Measurements from ENCODE around the gene FN1. TPM values are rescaled to one million over a fixed set of nuclear protein-coding genes. Genes with fewer than 3 reads are reported as not detected.

The FN1 gene
- total RNA-seq, 1 donor from 2014 or later: 717 TPM

DNA sequence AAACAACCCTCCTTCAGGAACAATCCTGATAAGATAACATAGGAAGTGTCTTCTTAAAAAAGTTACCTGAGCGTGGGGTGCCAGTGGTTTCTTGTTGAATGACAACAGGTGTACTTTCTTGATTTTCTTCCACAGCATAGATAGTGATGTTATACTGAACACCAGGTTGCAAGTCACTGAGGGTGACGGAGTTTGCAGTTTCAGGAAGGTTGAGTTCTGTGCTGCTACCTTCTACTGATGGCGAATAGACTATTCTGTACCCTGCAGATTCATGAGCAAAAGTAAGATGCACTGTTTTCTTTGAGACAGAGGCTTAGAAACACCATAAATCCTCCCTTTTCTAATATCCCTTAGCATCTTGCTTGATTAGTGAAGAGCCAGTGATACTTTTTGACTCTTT lies 28.8 kb downstream of the FN1 start:
- DNase-seq: no peak

DNA sequence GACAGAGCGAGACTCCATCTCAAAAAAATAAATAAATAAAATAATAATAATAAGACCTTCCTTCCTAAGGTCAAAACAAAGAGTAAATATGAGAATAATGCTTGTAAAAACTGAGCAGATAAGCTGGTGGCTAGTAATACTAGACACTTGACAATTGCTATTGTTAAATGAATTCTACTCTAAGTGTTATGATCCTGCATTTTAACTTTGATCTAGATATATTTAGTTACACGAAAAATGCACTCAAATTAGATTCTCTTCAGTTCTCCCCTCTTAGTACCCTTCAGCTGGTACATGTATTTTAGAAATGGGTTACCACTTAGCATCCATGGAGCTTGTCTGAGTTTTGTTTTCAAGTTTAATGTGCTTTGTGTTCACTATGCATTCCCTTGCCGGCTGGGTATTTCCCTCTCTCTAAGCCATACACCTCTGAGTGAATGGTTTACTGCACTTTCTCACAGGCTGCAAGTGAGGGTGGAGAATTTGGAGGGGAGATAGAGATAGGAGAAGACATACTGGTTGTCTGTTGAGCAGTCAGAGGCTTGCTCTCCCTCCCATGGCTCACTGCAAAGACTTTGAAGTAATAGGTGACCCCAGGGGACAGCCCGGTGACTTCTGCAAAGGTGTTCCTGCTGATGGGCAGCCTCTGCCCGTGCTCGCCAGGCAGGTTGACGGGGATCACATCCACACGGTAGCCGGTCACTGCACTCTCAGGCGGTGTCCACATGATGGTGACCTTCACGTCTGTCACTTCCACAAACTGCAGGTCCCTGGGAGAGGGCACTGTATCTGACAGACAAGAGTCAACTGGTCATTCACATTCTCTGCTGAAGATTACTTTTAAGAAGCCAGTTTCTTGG lies 29.9 kb downstream of the FN1 start:
- DNase-seq: no peak

DNA sequence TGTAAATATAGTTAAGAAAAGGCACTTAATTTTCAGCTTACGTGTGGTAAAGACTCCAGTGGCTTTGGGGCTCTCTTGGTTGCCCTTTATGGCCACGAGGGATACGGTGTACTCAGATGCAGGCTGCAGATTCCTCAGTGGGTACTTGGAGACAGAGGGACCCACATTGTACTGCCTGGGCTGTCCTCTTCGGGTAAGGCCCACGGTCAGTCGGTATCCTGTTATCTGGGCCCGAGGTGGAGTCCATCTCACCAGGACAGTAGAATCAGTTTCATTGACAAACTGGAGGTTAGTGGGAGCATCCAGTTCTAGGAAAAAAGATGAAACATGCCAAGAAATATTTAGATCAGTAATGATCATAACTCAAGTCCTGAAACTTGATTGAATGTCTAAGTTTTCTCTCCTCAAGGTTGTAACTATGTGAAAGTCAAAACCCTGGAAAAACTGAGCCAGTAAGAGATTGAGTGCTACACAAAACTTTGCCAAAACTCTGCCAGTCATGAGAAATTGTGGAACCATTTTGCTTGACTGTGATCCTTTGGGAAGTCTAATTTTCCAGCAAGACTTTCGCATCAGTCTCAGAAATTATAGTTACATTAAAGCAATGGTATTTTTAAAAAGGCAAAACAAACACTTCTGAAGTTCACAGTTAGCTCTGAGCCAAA lies 31.4 kb downstream of the FN1 start:
- no peak for DNase-seq

DNA sequence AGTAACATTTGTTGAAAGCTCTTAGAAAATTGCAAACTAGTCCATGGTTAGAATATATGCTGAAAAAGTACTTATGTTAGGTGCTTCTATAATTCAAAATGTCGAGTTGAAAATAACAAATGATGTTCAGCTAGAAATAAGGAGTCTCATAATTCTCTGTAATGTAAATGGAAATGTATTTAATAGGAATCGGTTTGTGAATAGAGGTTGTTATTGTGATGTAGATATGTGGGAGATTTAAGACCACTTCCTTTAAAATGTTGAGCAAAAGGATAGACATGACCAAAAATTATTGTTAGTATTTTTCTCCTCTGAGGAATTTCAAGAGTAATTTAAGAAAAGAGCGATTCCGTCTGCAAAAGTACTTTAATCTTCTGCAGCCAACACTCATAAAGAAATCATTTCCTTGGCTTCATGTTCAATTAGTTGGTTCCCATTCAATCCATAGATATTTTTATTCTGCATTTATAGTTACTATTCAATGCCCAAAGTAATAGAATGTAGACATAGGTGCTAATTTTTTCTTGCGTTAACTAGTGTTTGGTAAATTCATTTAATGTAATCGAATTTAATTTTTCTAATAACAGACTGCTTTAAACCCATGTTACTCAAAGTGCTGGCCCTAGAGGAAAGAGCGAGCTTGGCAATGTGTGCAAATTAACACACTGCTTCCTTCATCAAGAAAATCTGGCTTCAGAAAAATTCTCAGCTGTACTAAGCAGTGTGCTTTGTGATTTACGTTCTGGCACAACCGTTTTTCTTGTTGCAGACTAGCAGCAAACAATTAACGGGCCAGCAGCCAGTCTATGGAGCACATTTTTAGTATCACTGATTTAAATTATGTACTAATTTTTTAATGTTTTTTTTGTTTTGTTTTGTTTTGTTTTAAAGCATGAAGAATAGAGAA lies 32.2 kb downstream of the FN1 start:
- no peak for DNase-seq

DNA sequence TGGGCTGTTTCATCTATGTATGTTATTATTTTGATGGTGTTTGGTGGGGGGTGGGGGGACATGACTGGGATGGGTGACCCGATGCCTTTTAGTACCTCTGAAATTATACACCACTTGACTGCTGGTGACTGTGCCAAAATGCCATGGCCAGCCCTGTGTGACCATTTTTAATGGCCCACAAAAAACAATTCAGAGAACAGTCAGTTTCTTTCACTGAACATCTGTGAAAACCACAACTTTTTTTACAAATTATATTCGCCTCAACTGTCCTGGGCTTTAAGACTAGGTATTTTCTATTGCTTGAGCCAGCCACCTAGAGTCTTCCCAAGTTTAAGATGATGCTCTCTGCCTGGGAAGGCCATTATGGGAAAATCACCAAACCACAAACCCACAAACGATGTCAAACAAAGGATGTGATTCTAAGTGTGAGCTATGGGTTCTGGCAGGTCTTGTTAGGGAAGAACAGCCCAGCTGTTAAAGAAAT lies 33.9 kb downstream of the FN1 start:
- peak; percentile 42 for DNase-seq

DNA sequence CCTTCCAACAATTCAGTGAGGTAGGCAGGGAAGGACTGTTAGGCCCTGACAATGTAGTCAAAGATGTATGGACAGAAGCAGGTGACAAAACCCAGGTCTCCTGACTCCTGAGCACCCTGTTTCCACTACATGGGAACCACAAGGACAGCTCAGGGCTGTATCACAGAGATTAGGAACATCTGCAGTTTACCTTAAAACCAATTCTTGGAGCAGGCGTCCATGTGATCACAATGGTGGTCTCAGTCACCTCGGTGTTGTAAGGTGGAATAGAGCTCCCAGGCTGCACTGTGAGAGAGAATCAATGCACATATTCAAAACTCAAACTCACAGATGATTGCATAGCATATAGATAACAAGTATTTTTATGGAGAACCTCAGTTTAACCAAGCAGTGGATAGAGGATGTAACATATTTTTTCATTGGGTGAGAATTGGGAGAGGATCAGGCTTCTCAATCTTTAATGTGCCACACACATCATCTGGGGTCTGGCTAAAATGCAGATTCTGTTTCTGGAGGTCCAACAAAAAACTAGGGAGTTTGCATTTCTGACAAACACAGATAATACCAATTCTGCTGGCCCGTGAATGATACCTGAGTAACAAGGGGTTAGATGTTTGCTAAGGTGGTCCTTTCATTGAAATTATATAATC lies 36.7 kb downstream of the FN1 start:
- DNase-seq: no peak

DNA sequence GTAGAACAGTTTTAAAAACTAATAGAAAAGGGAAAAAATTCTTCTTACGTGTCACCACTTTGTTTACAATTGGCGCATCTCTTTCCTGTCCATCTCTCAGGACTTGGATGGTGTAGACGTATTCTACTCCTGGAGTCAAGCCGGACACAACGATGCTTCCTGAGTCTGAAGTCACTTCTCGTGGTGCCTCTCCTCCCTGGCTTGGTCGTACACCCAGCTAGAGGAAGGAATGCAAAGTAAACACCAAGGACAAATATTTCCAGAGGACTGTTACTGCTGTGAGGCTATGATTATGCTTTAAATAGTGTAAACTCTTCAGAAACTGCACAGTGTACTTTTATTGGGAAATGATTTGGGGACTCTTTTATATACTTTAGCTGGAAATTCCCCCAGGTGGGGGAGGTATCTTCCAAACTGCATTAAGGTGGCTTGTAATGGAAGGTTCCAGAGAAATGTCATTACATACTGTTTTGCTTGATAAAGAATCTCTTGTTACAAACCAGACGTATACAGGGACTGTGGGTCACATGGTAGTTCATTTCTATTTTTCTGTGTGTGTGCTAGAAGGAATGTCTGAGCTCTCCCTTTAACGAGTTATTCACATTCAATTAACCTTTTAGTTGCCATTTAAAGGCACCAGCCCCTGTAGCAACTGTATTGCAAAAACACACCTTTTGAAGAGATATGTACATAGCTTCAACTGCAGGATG lies 38.1 kb downstream of the FN1 start:
- DNase-seq: no peak

DNA sequence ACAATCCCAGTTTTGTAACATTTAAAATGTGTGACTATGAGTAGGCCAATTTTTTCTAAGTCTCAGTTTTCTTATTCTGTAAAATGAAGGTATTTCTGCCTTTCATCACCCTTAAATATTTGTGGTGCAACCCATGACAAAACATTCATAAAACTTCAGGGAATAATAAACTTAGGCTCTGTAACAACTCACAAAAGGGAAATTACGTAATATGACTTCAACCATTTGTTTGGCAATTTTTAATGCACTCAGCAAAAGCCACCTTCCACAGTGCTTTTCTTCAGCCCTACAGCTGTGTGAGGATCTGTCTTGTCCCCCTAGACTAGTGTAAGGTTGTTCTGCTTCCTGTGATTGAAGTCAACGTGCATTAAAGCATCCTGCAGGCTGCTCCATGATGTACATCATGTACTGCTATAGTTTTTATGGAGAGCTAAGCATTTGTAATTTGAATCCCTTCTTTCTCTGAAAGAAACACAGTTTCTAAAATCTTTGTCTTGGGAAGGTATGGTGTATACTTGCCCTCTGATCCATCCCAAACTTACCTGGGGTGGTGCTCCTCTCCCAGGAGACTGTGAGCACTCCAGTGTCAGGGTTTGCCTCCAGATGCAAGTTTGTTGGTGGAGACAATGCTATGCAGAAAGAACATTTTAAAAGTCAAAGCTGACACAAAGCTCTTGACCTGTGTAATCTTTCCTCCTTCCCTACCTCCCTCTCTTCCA lies 39.1 kb downstream of the FN1 start:
- DNase-seq: peak; percentile 15

DNA sequence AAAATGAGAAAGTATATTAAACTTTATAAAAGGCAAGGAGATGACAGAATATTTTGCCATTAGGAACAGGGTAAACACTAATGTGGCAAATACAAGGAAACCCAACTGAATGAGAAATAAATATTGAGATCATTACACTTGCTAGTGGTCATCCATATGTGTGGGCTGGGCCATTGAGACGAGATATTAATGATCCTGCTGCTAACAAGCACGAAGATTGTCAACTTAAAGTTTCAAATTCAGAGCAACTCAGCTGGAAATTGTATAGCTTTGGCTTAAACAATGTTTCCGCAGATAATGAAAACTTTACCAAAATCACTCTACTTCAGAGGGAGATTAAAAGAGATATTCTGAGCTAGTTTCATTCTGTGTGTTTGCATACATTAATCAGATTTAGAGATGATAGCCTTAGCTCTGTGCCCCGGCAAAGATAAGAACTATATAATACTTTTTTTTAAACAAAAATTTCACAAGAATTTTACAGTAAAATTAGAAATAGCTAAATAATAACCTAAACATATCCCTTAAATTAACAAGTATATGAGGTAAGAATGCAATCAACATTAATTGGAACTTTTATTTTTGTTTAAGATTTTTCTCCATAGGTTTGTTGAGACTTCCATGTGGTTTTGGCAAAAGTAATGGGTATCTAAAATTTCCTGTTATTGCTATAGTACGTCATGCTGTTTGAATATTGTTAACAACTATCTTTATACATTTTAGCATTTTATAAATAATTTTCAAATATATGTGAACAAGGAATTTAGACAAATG lies 40.0 kb downstream of the FN1 start:
- no peak for DNase-seq

DNA sequence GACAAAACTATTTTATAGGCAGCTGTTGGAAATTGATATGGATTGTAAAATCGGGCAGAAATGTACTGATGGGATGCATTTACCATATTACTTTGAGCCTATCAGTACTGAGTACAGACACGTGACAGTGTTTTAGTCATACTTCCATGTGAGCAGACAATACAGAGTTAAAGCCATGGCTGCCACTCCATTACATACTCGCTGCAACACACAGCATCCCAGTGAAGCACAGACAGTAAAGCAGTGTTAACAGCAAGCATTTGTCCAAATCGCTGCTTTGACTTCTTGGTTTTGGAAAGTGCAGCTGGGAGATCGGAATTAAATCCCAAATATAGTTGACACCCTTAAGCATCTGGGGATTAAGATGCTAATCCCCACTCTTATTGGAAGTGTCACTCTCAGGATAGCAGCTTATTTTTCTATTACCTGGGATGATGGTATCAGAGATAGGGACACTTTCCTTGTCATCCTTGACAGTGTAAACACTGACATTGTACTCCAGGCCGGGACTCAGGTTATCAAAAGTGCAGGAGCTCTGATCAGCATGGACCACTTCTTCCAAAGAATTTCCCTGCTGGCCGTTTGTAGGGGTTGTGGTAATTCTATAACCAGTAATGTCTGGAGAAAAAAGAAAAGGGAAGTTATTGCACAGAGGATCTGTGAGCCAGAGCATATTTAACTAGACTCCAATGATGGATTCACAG lies 41.6 kb downstream of the FN1 start:
- DNase-seq: no peak

DNA sequence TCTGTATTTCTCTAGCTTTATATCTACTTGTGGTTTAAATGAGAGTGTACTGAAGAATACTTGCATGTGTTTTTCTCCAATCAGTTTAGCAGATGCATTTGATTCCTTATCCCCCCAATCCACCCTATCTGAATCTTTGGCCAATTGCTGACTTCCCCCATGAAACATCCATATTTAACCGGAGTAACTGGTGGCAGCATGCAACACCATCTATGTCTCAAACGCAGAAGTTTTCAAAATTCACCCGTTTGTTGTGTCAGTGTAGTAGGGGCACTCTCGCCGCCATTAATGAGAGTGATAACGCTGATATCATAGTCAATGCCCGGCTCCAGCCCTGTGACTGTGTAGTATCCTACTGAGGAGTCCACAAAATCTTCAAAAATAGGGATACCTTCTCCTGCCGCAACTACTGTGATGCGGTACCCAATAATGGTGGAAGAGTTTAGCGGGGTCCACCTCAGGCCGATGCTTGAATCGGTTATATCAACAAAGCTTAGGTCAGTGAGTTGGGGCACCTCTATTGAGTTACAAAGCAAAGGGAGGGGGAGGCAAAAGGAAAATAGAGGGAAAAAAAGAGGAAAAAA lies 43.1 kb downstream of the FN1 start:
- no peak for DNase-seq

DNA sequence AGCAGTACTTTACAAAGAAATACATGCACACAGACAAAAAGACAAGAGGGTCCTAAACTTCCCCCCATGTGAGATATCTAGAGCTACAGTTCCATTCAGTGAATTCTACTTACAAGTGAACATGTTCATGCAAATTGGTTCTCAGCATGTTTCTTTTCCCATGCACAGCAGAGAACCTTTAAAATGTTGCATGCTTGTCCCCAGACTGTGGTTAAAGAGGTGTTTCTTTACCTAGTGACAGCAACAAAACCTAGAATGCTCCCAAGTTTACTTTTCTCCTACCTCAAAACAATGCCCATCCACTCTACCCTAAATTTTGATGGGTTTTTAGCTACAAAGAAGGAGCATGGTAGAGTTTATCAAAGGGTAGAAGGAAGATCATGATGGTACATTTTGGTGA lies 43.7 kb downstream of the FN1 start:
- DNase-seq: no peak

DNA sequence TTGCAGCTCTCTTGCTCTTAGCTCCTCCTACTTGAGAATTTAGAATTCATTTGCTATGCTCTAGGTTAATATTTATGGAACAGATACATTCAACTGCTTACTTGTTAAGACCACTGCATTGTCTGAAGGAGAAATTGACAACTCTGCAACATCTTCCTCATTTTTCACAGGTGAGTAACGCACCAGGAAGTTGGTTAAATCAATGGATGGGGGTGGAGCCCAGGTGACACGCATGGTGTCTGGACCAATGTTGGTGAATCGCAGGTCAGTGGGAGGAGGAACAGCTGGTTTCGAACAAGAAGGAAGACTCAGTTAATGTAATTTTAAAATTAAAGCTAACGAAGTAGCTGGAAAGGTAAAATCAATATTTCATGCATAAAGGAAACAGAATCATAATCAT lies 44.3 kb downstream of the FN1 start:
- no peak for DNase-seq

DNA sequence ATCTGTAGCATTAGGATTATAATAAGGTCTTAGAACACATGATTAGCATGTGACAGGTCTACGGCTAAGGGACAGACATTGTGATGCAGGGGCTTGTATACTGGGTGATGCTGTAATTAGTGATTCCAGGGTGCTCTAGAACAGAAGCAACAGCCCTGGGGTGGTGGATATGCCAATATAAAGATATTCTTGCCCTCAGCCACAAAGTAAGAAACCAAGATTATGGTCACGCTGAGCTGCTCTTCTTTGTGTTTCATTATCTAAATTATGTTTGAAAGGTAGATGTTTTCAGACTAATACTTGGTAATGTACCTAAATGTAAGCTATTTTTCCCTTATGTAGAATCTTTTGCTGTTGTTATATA lies 45.3 kb downstream of the FN1 start:
- DNase-seq: no peak

DNA sequence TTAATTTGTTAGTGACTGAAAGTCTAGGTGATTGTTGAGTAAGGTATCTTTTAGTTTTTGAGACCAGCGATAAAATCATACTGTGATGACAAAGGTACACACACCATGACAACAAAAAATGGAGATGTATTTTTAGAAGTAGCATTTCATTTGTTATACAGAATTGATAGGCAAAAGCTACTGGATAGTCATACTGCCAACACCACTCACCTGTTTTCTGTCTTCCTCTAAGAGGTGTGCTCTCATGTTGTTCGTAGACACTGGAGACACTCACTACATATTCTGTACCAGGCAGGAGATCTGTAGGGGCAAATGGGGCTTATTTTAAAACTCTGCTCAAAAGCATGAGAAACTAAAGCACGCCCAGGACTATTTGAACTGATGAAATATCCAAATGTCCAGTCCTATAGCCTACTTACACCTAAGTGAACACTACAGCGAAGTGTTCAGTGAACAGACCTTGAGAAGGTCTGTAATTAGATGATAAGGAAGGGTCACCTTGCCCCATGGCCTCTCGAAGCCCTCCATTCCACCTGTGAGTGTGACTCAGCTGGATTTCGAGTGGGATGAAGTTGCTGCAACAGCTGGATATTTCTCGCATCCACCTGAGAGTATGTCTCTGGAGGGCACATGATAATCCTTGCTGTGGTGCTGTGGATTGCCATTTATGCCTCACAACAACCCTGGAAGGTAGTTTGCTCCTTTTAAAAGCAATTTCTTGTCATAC lies 47.7 kb downstream of the FN1 start:
- no peak for DNase-seq

DNA sequence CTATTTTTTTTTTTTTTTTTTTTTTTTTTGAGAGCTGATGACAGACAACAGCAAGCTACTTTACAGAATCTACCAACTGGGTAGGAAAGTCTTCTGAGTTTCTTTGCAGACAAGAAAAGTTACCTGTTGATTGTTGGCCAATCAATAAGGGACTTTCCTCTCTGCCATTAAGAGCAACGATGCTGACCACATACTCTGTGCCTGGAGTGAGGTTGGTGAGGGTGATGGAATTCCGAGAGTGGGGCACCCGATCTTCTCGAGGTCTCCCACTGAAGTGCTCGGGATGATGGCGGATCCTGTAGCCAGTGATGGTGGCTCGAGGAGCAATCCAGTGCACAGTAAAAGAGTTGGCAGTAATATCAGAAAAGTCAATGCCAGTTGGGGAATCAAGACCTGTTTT lies 49.3 kb downstream of the FN1 start:
- no peak for DNase-seq

DNA sequence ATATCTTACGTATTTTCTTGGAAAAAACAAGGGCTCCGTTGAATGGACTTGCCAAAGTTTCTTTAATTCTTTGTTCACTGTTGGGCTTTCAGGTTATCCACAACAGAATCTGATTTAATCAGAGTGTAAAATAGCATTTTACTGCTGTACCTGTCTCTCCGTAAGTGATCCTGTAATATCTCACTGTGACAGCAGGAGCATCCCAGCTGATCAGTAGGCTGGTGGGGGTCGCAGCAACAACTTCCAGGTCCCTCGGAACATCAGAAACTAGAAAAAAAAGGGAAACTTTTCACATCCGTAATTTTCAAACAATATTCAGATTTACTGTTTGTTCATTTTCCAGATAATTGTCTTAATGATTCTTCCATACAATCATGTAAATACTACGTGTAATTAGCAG lies 51.2 kb downstream of the FN1 start:
- no peak for DNase-seq

DNA sequence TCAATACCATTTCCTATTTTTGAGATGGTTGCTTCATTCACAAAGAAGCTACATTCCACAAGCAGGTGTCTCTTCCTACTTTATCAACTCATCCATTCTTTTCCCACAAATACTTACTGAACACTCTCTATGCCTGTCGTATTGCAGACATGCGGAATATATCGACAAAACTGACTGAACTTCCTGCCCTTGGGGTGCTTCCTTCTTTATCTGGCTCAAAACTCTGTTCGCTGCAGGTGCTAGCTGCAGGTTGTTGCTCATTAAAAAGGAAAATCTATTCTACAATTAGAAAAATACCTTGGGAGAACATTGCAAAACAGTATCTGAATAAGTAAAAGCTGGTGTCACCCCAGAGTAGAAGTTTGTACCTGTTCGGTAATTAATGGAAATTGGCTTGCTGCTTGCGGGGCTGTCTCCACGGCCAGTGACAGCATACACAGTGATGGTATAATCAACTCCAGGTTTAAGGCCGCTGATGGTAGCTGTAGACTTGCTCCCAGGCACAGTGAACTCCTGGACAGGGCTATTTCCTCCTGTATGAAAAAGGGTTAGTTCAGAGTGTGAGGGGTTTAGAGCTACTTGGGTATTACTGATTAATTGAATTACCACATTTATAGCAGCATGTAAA lies 52.1 kb downstream of the FN1 start:
- DNase-seq: no peak
